Measurements from ENCODE around the gene PFN2.

Gene PFN2

GRCh38 chr3:149917124-149917667 is 53.5 kb downstream of the PFN2 start:
- DNase-seq (ENCODE audit: low spot score), result no peak

All from LoVo (cell line).